T-helper 1 cell treated with Interleukin-12 subunit alpha and Interleukin-12 subunit beta and Interleukin-4 antibody, amounts not matched to agents 30 ng/mL and 1 ng/mL, for 36 hours (primary cell): Measurements from ENCODE around the gene ISCA2. TPM values are rescaled to one million over a fixed set of nuclear protein-coding genes. Genes with fewer than 3 reads are reported as not detected.

ENCODE experiments used
- total RNA-seq: library from RNA; stranded (reverse); gene quantifications from 2 replicates; pipeline ENCODE4 v1.2.3, GENCODE V29; 2022

ISCA2 gene
- total RNA-seq, 1 donor from 2014 or later = 24.8 TPM

Other genes starting within 250 kb of the ISCA2 start
- 49.2 and 52.3 TPM in 2 replicates for gene ABCD4, start 190.8 kb upstream of the ISCA2 start, total RNA-seq
- gene VRTN, start 145.3 kb upstream of the ISCA2 start, total RNA-seq = not detected in 2 replicates
- not detected in 2 replicates for gene SYNDIG1L, start 67.6 kb upstream of the ISCA2 start, total RNA-seq
- 38.7 and 45.7 TPM in 2 replicates for gene NPC2, start 460 bp upstream of the ISCA2 start, total RNA-seq
- gene LTBP2, start 118.5 kb downstream of the ISCA2 start, total RNA-seq = 0.07 and 0.83 TPM in 2 replicates
- gene AREL1, start 219.3 kb downstream of the ISCA2 start, total RNA-seq = 59.5 and 65.9 TPM in 2 replicates
- gene FCF1, start 219.4 kb downstream of the ISCA2 start, total RNA-seq = 53.7 and 58.0 TPM in 2 replicates